GM03348 (cell line): ENCODE results near the gene ZBTB8OS.
"Not testable (repeated sequence)": the region's sequence is repeated elsewhere in the genome, so short reads cannot be mapped to it uniquely, and the experiment has no call there.

Experiments
- DNase-seq: peaks from one replicate; pipeline ENCODE4 v3.0.0; 2012; ENCODE audit warnings: low spot score

Gene ZBTB8OS

DNA sequence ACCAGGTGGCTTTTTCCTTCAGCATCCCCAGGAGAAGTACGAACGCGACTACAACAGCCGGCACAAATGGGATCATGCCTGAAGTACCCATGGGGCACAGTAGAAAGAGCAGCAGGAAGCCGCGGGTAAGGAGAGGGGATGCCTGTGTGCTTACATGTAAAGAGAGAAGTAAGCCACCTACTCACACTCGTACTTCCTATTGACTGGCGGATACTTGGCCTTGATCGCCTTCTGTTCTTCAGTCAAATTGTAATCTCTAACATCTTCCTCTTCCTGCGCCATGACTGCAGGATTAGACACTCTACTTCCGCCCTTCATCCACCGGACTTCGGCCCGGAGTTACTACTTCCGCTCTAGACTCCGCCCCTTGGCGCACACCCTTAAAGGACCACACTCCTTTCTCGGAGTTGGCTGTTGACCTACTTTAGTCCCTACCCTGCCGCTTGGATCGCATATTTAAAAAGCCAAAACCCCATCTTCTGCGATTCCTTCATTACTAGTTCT, at the start of gene ZBTB8OS:
ZBTB8OS (minus strand) TSS at position 303 of the 504 bp plus-strand sequence; CDS start at position 282, 21 bp downstream.
- peak; percentile 92 for DNase-seq

DNA sequence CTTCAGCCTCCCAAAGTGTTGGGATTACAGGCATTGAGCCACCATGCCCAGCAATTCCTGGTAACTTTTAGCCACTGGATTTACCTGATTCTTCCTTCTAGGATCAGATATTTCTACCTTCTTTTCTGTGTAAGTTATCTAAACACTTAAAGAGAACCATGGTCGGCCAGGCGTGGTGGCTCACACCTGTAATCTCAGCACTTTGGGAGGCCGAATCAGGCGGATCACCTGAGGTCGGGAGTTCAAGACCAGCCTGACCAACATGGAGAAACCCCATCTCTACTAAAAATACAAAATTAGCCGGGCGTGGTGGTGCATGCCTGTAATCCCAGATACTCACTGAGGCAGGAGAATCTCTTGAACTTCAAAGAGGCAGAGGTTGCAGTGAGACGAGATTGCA, 46.6 kb upstream of the ZBTB8OS start:
- DNase-seq: not testable (repeated sequence)

DNA sequence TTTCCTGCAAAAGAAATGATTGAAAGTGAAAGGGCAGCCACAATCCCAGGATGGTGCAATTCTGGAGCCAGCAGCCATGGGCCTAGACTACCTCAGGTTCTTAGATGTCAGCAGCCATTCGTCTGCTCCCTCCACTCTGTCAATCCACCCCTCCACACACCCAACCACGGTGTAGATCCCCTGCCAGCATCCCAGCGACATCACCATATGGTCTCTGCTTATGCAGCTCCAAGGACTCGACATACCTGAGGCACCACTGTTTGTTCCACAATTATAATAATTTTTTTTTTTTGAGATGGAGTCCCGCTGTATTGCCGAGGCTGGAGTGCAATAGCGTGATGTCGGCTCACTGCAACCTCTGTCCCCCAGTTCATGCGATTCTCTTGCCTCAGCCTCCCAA, 45.7 kb upstream of the ZBTB8OS start:
- DNase-seq: no peak

DNA sequence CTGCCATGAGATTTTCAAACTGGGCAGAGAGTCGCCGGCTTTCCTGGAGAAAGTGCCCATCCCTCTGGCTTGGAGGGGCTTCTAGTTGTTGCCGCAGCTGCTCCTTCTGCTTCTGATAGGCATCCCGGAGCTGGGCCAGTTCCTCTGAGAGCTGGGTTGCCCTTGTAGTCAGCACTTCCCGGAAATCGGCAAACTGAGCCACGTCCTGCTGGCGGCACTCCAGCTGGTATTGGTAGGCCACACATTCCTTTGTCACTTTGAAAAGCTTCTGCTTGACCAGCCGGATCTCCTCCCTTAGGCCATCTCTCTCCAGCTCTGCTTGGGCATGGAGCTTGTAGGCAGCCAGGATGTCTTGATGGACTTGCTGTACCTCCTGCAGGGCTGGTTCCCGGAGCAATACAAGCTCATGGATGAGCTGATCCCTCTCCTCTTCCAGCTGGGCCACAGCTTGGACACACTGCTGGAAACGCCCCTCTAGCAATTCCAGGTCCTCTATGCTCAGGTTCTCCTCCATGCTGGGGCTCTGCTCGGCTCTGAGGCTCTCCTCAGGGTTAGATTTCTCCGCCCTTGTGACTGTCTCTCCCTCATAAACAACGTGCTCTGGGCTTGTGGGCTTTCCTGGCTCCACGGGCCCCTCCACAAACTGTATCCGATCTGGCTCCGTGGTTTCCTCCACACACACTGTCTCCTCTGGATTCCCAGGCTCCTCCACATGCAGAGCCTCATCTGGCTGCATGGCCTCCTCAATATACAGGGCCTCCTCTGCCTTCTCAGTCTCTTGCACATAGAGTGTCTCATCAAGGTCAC, 45.0 kb upstream of the ZBTB8OS start:
- peak; percentile 78 for DNase-seq

DNA sequence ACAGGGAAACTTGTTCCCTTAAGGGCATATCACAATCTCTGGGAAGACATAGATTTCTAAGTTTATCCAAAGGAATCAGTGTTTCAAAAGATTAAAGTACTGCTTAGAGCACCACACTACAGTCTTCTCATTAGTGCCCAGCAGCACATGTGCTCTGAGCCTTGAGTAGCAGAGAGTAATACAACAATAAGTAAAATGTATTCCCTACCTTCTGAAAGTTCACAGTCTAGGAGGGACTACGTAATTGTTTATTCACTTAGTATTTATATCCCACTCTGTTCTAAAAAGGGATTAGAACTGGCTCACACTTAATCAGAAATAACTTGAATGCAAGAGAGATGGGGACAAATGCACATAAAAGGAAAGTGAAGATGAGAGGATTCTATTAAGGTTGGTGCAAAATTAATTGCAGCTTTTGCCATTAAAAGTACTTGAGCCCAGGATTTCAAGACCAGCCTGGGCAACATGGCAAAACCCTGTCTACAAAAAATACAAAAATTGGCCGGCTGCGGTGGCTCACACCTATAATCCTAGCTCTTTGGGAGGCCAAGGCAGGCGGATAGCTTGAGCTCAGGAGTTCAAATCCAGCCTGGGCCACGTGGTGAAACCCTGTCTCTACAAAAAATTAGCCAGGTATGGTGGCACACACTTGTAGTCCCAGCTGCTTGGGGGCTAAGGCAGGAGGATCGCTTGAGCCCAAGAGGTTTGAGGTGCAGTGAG, 43.3 kb upstream of the ZBTB8OS start:
- no peak for DNase-seq

DNA sequence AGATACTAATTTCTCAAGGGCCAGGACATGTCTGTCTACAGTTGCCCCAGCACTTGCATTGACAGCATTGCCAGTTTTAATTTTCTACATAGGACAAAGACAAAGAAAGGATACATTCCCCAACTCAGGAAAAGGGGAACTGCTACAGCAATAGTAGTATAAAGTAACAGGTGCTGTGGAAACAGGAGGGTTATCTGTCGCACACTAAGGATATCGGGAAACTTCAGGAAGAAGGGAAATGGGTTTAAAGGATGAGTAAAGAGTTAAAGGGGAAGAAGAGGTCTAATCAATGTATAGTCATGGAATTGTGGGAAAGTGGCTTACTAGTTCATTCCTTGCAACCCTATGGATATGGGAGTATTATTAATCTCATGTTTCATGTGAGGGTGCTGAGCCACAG, 36.0 kb upstream of the ZBTB8OS start:
- DNase-seq: no peak

DNA sequence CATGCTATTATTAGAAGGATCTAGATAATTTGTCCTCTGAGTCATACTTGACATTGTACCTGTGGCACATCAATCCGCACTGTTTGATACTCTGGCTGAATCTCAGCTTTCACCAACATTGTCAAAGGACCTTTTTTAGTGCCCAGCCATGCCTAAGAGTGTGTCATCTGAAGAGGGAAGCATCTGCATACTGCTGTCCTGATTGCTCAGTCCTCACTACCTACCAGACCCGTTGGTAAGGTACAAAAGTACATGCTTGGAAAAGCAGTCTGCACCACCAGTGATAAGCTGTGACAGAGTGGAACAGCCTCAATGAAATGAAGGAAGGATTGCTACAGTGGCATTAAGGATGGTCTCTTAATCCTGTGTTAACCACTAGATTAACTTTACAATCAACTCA, 35.1 kb upstream of the ZBTB8OS start:
- no peak for DNase-seq

DNA sequence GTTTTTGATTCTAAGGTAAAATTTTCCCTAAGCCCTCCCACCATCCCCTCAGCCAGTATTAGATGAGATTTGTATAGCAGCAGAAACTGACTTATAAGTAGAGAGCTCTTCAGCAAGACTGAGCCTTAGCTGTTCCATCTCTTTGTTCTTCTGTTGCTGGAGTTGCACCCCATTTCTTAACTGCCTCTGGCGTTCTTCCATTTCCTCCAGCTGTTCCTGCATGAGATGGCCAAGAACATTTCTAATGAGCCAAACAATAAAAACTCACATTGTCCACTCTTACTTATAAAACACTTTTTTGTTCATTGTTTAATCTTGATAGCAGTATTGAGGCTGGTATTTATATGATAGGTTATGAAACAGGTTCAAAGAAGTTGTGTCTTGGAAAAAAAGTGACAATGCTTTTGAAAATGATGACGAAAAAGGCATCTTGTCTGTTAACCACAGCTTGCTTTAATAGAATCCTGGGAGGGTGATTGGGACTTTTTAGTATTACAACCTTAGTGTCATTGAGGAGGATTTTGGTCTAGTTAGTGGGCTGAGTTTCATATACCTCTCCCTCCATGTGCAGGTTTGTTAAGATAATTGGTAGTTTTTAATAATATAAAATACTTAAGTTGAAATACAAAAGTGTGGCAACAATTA, 33.9 kb upstream of the ZBTB8OS start:
- DNase-seq: peak; percentile 49

DNA sequence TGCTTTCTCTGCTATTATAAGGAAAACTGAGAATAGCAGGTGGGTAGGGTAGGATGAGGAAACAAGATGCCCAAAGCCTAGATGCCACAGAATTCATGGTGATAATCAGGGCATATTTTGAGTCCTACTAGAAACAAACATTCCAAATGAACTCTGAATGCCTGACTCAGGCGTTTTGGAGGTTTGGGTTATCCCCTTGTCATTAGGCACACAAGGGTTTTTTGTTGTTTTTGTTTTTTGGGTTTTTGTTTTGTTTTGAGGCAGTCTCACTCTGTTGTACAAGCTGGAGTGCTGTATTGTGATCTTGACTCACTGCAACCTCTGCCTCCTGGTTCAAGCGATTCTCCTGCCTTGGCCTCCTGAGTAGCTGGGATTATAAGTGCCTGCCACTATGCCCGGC, 33.0 kb upstream of the ZBTB8OS start:
- no peak for DNase-seq

DNA sequence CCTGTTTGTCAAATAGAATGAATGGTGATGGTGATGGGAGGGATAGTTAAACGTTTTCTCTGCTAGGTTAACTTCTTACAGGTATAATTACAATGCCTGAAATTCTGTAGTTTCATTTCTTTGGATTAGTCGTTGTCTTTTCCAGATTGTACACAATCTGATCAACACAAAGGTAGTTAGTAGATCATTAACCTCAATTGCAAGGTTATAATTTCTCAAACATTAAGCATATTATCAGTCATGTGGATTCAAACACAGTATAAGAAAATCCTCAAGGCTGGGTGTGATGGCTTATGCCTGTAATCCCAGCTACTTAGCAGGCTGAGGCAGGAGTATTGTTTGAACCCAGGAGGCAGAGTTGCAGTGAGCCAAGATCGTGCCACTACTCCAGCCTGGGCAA, 31.6 kb upstream of the ZBTB8OS start:
- DNase-seq: no peak

DNA sequence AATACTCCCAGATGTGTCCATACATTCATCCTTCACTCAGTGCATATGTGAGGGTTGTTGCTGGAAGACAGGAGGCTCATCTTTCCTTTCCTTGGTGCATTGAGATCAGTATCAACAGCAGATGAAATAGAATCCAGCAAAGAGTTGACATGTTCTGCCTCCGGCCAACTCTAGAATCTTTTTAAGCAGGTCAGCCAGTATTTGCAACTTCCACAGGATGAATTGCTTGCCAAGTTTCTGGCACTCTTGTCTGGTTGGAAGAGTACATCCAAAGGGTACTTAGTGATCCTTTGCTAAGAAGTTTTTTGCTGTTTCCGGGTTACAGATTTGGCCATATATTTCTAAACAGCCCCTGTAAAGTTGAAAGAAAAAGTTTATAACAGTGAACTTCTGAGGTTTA, 31.2 kb upstream of the ZBTB8OS start:
- no peak for DNase-seq

DNA sequence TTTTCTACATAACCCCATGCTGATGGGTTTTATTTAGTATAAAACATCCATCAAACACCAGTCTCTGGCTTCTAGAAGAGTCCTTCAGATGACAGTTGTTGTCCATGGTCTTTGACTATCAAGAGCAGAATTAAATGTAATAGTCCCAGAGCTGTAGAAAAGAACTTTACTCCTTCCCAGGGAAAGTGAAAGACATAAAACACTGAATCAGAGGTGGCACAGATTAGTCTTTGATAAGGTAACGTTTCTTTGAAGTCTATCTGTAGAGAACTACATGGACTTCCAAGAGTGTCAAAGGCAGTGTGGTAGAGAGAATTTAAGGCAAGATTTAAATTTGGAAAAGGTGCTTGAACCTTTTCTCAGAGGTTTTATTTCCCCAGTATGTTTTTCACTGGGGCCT, 30.3 kb upstream of the ZBTB8OS start:
- no peak for DNase-seq

DNA sequence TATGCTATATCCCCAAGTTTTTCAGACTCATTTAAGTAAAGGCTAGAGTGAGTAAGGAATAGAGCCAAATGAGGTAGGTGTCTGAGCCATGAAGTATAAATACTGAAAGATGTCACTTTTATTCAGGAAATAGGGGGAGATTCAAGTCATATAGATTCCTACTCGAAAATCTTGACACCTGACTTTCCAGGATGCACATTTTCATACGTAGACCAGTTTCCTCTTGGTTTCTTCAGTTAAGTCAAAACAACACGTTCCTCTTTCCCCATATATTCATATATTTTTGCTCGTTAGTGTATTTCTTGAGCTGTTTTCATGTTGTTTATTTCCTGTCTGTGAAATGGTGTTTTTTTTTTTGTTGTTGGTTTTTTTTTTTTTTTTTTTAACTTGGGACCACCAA, 29.6 kb upstream of the ZBTB8OS start:
- DNase-seq: not testable (repeated sequence)

DNA sequence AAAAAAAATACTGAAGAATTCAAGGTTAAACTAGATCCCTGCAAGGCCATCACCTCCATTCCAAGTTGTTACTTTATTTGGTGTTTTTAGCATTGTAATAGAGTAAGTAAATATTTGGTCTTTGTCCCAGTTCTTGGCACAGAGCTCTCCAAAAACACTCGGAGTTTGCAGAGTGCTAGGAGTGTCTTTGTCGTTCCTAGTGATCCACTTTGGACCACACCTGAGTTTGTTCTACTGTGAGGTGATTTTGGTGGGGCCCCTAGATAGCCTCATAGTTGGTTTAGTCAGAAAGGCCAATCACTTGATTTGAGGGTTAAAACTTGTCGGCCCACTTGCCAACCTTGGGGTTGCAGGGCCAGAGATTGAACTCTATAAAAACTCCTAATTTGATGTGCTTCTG, 26.6 kb upstream of the ZBTB8OS start:
- no peak for DNase-seq

DNA sequence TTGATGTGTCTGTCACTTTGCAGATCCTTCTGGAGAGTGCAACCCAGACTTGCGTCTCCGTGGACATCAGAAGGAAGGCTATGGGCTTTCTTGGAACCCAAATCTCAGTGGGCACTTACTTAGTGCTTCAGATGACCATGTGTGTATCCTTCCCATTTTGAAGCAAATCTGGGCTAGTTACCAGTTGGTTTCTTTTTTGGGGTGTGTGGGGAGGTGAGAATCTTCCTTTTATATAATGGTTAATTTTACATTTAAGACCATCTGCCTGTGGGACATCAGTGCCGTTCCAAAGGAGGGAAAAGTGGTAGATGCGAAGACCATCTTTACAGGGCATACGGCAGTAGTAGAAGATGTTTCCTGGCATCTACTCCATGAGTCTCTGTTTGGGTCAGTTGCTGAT, 18.4 kb upstream of the ZBTB8OS start:
- not testable (repeated sequence) for DNase-seq

DNA sequence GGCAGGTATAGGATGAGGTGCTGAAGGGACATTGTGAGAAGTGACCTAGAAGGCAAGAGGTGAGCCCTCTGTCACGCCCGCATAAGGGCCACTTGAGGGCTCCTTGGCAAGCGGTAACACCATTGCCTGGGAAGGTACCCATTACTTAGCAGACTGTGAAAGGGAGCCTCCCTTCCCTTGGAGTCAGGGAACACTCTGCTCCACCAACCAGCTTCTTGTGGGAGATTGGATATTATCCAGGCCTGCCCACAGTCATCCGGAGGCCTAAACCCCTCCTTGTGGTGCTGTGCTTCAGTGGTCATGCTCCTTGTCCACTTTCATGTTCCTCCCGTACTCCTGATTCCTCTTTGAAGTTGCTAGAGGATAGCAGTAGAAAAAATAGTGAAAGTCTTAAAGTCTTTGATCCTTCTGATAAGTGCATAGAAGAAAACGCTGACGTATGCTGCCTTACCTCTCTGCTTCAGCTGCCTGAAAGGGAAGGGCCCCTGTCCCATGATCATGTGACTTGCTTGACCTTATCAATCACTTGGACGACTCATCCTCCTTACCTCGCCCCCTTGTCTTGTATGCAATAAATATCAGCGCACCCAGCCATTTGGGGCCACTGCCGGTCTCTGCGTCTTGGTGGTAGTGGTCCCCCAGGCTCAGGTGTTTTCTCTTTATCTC, 16.7 kb upstream of the ZBTB8OS start:
- DNase-seq: no peak

DNA sequence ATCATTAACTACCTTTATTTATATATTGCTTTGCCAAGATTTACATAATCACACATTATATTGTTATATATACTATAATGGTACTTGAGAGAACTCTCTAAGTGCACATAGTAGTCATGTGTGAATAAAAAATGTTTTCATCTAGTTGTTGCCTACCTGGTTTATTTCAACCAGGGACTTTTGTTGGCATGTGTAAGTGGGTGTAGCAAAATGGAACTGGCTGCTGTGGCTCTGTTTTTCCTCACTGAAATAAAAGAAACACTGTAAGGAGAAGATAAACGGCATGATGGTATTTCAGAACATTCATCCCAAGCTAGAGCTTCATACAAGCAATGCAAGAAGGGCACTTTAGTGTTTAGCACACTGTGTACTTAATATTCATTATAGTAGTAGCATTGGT, 15.6 kb upstream of the ZBTB8OS start:
- DNase-seq: no peak

DNA sequence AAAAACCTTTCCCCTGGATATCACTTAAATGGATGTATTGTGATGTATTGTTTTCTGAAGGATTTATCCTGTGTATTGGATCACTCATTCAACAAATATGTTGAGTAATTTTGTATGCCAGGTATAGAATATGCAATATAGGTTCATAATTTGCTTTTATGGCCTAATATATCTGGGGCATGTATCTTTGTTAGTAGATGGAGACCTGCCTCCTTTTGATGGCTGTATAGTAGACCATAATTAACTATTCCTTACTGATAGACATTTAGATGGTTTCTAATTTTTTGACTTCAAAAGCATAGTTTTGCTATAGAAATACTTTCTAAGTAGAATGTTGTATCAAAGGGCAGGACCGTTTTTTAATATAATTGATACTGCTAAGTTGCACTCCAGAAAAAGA, 9.2 kb upstream of the ZBTB8OS start:
- DNase-seq: no peak

DNA sequence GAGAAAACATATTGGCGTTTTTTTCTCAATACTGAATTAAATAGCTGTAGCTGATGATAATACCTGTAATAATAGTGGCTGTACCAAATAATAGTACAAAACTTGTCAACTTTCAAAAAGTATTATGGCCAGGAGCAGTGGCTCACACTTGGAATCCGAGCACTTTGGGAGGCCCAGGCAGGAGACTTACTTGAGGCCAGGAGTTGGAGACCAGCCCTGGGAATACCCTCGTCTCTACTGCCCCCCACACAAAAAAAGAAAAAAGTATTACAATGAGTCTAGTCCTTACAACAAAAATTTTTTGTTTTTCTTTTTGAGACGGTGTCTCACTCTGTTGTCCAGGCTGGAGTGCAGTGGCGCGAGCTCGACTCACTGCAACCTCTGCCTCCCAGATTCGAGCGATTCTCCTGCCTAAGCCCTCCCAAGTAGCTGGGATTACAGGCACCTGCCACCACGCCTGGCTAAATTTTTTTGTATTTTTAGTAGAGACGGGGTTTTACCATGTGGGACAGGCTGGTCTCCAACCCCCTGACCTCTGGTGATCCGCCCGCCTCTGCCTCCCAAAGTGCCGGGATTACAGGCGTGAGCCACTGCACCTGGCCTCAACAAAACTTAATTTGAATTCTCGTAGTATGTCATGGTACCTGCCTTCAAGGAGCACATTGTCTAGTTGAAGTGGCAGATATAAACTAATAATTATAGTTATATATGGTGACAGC, 2.1 kb upstream of the ZBTB8OS start:
- no peak for DNase-seq

DNA sequence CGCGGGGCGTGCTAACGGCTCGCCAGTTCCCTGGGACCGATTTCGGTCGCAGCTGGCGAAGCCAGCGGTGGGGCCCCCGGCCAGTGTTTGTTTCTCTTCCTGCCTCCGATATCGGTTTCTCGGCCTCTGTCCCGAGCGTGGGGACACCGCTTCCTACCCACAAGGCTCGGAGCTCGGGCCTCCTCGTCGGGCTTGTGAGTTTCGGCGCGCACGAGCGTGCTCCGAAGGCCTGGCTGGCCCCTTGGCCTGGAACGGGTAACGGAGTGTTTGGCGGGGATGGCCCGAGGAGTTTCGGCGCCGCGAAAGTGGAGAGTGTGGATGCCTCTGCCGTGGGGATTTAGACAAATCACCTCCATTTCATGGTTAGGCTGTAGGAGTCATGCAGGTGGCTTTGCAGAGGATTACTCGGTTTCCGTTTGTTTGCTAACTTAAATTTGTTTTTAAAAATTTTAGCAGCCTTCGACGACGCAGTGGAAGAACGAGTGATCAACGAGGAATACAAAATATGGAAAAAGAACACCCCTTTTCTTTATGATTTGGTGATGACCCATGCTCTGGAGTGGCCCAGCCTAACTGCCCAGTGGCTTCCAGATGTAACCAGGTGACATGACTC, 1.2 kb upstream of the ZBTB8OS start:
- DNase-seq: no peak

DNA sequence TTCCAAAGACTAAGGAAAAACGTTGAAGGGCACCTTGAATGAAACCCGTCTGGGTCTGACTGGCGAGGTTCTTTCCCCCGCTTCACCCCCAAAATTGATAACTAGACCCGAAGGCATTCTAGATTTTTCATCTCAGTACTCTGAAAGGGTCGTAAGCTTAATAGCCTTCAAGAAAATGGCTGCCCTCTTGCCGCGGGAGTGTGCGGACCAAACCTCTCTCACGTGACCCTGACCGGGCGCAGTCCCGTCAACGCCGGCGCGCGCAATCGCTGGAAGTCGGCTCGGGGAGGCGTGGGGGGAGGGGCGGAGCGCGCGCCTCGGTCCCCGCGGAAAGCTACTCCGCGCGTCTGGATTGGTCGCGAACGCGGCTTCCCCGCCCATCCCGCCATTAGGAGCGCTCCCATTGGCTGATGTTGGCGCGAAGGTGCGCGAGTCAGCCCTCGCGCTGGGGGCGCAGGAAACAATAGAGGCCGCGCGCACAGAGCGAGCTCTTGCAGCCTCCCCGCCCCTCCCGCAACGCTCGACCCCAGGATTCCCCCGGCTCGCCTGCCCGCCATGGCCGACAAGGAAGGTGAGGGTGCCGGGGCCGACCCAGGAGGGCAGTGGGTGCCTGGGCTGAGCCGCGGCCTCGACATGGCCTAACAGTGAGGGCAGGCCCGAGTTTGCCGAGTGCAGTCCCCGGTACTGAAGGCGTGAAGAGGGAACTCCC, 556 bp upstream of the ZBTB8OS start, which contains the start of gene RBBP4:
RBBP4 (plus strand) TSS at position 457 of the 709 bp plus-strand sequence; CDS start at position 556, 99 bp downstream.
- DNase-seq: peak; percentile 99
